Esophagus squamous epithelium (tissue), 4 donors: Measurements from ENCODE around the gene CAMTA1.

Source experiments
- CTCF ChIP-seq, 6 experiments: fragments of 450-650 bp in 4 of 6; fragments of 200-600 bp in 2 of 6; sonication (generic) in 2 of 6; IDR thresholded peaks; one replicate each; pipeline ENCODE4 v1.5.1; 2016 to 2019; ENCODE audit warnings: antibody characterized with exemption in 6 of 6, mild to moderate bottlenecking in 4 of 6, moderate library complexity in 4 of 6
- POLR2A ChIP-seq, 4 donors: fragments of 450-650 bp; IDR thresholded peaks; one replicate each; pipeline ENCODE4 v1.6.1; 2017; ENCODE audit warnings: antibody characterized with exemption in 4 of 4, mild to moderate bottlenecking in 4 of 4, moderate library complexity in 3 of 4

DNA sequence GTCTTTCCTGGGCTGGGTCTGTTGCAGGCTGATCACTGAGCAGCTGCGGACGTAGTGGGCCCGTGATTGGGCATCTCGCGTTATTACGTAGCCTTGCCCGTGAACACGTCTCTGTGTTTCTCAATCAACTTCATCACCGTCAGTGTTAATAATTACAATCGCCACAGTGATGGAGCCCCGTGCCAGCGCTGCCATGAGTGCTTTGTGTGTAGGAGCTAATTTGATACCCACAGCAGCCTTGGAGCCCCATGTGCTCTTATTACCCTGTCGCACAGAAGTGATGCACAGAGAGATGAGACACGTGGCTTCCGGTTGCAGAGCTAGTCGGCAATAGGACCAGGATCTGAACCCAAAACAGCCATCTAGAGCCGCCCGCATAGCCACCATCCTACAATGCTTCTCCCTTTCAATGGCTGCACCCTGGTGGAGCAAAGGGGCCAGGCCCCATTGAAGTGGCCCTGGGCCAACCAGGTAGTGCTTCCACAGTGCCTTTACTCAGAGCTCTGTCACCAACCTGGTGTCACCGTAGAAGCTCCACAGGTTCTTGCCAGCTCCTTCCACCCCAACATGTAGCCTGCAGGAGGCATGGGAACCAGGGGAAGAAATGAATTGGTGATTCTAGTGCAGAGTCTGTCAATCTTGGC is 587.3 kb downstream of the CAMTA1 start:
- TF ChIP-seq CTCF (IDR thresholded peaks at IDR 0.05), result no peak
- TF ChIP-seq POLR2A (IDR thresholded peaks at IDR 0.05), result no peak
